Measurements from ENCODE around the gene PRDM16. TPM values are rescaled to one million over a fixed set of nuclear protein-coding genes. Genes with fewer than 3 reads are reported as not detected.

PRDM16 gene
- polyA plus RNA-seq, 3 donors = not detected

GRCh38 chr1:3349968-3350299, 280.9 kb downstream of the PRDM16 start:
- Histone ChIP-seq H2AFZ (ENCODE audit: insufficient read depth, low read depth, low read length, poor library complexity, severe bottlenecking) (no peak overlapping the region), H3K4me1 (ENCODE audit: control insufficient read depth in 1 of 2, insufficient read depth in 2 of 2, low read length in 2 of 2) (no peaks in the 10 kb centered on the region), H4K20me1 (ENCODE audit: insufficient read depth, low read length) (no peaks in the 10 kb centered on the region), H3K79me2 (ENCODE audit: insufficient read depth, low read length) (no peaks in the 10 kb centered on the region), H3K9ac (ENCODE audit: insufficient read depth, low read length, poor library complexity, severe bottlenecking) (no peak overlapping the region), H3K9me3 (replicated peaks in 1 of 2; ENCODE audit: control insufficient read depth in 1 of 2, insufficient read depth in 1 of 2, low read length in 2 of 2) (peaks cover 1 to 12% of the 10 kb centered on the region in 2 donors), H3K27ac (ENCODE audit: low read depth in 1 of 2, low read length in 2 of 2) (no peak overlapping the region), H3K4me2 (replicated peaks; ENCODE audit: extremely low read depth, low read length, poor library complexity, severe bottlenecking) (no peak overlapping the region), H3K4me3 (replicated peaks in 1 of 3; ENCODE audit: low read depth in 2 of 3, low read length in 3 of 3) (no peak overlapping the region), H3K36me3 (replicated peaks in 1 of 2; ENCODE audit: control insufficient read depth in 1 of 2, insufficient read depth in 2 of 2, low read length in 2 of 2) (no peaks in the 10 kb centered on the region), H3K27me3 (ENCODE audit: control insufficient read depth in 2 of 2, insufficient read depth in 2 of 2, low read length in 2 of 2) (no peaks in the 10 kb centered on the region)
- H3K36me3 Mint-ChIP-seq = no peaks in the 10 kb centered on the region
- WGBS (ENCODE audit: insufficient coverage) = no CpG with 5 or more reads among the region's 3 CpGs
- intact Hi-C loops (cut with micrococcal nuclease) = no loop called here
- no peaks in the 10 kb centered on the region for H3K4me1 Mint-ChIP-seq
- DNase-seq = no peak
- no peak for TF ChIP-seq CTCF (IDR thresholded peaks at IDR 0.05)
- peaks cover 0 to 10% (median 3%) of the 10 kb centered on the region in 7 donors for H3K9me3 Mint-ChIP-seq
- H3K27ac Mint-ChIP-seq = no peak overlapping the region
- H3K4me3 Mint-ChIP-seq = no peak overlapping the region
- H3K27me3 Mint-ChIP-seq (ENCODE audit: low read depth in 3 of 3) = peaks cover 12 to 38% (median 15%) of the 10 kb centered on the region in 3 donors

GRCh38 chr1:3350506-3351261, 281.7 kb downstream of the PRDM16 start:
- 41% methylated on average over 20 of the region's 20 CpGs for WGBS (ENCODE audit: insufficient coverage)
- DNase-seq = no peak
- Histone ChIP-seq H3K27ac (ENCODE audit: low read depth in 1 of 2, low read length in 2 of 2) (no peak overlapping the region), H3K27me3 (ENCODE audit: control insufficient read depth in 2 of 2, insufficient read depth in 2 of 2, low read length in 2 of 2) (no peaks in the 10 kb centered on the region), H3K4me3 (replicated peaks in 1 of 3; ENCODE audit: low read depth in 2 of 3, low read length in 3 of 3) (no peak overlapping the region), H4K20me1 (ENCODE audit: insufficient read depth, low read length) (no peaks in the 10 kb centered on the region), H3K9me3 (replicated peaks in 1 of 2; ENCODE audit: control insufficient read depth in 1 of 2, insufficient read depth in 1 of 2, low read length in 2 of 2) (peaks cover 0 to 5% of the 10 kb centered on the region in 2 donors), H3K4me1 (ENCODE audit: control insufficient read depth in 1 of 2, insufficient read depth in 2 of 2, low read length in 2 of 2) (no peaks in the 10 kb centered on the region), H3K9ac (ENCODE audit: insufficient read depth, low read length, poor library complexity, severe bottlenecking) (no peak overlapping the region), H2AFZ (ENCODE audit: insufficient read depth, low read depth, low read length, poor library complexity, severe bottlenecking) (no peak overlapping the region), H3K79me2 (ENCODE audit: insufficient read depth, low read length) (no peaks in the 10 kb centered on the region), H3K4me2 (replicated peaks; ENCODE audit: extremely low read depth, low read length, poor library complexity, severe bottlenecking) (no peak overlapping the region), H3K36me3 (replicated peaks in 1 of 2; ENCODE audit: control insufficient read depth in 1 of 2, insufficient read depth in 2 of 2, low read length in 2 of 2) (no peaks in the 10 kb centered on the region)
- no peaks in the 10 kb centered on the region for H3K36me3 Mint-ChIP-seq
- no peak overlapping the region for H3K27ac Mint-ChIP-seq
- peaks cover 14 to 38% (median 15%) of the 10 kb centered on the region in 3 donors for H3K27me3 Mint-ChIP-seq (ENCODE audit: low read depth in 3 of 3)
- no peak overlapping the region for H3K4me3 Mint-ChIP-seq
- no peaks in the 10 kb centered on the region for H3K4me1 Mint-ChIP-seq
- no peak for TF ChIP-seq CTCF (IDR thresholded peaks at IDR 0.05)
- intact Hi-C loops (cut with micrococcal nuclease) = no loop called here
- H3K9me3 Mint-ChIP-seq = peaks cover 0 to 4% (median 2%) of the 10 kb centered on the region in 7 donors

Measured in CD14-positive monocyte (primary cell).